ENCODE data around the gene RAB2B.

Gene RAB2B

DNA sequence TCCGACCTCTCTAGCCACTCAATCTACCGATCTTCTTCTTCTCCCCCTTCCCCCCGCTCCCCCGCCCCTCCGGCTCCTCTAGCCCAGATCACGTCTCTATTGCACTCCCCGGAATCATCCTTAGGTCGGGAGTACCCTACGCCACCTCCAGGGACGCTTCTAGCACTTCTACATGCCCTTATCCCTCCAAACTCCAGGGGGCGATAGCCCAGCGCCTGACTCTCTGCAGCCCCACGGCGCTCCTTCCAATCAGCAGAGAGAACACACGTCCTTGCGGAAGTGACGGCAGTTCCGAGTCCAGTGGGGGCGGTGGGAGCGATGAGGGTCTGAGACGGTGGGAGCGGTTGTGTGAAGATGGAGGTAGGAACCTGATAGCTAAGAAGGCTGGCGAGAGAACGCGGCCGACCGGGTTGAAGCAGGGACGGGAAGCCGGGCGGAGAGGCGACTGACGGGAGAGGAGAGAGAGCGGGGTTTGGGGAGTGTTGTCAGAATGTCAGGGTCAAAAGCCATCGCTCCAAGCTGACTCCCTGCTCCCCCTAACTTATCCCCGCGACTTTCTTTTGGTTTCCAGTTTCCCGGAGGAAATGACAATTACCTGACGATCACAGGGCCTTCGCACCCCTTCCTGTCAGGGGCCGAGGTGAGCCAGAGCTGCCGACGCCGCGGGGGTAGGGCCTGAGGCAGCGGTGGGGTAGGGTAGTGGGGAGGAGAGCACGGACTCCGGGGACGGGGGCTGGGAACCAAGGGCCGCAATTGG lies at the start of gene RAB2B, which contains the start of gene TOX4:
Gene RAB2B (minus strand): TSS at position 35 of the 757 bp plus-strand sequence. CDS start 87 bp downstream, outside the sequence.
Gene TOX4 (plus strand): TSS at position 271 of the 757 bp plus-strand sequence. CDS start 84 bp downstream, at position 355.
- DNase-seq: peak; percentile 92 to 94

DNA sequence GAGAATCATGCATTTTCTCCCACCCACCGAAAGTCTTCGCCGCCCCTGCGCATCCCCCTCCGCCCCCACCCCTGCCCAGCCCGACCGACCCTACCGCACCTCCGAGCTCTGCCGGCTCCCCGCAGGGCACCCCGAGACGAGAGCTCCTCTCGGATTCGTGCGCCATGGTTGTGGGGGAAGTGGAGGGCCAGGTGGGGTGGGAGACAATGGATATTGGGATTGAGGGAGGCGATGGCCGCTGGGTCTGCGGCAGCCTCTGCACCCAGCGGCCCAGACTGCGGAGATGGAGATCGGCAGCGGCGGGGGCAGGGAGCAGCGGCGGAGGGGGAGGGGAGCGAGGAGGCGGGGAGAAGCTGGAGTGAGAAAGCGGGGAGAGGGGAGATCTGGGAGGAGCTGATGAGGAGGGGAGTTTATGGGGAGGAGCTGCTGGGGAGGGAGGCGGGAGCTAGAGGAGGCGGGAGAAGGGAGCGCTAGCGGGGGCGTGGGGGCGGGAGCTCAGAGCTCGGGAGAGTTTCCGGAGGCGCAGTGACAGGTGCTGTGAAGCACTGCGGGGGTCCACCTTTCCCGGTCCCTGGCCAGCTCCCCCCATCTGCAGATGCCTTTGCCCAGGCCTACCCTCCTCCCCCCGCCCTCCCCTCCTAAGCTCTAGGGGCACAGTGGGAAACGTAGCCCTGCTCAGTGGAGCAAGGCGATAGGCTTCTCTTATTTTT lies 49.4 kb upstream of the RAB2B start, which contains the start of gene SALL2:
Gene SALL2 (minus strand): TSS at position 385 of the 710 bp plus-strand sequence. CDS start 219 bp downstream, at position 166.
- peak; percentile 63 to 64 for DNase-seq

DNA sequence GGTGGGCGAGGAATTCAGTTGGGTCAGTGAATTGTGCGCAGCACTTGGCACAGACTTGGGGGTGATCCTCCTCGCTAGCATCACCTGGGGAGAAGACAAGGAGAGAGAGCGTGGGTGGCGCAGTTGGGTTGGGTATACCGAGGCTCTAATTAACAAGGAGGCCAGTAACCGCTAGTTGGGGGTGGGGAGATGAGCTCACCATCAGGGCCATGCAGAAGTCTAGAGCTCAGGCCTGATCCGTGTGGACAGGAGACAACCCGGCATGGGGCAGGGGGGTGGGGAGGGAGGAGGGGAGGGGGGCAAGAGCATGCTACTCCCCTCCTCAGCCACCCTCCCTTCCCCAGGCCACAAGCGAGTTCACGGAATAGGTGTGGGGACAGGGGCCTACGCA lies 48.8 kb upstream of the RAB2B start:
- no peak for DNase-seq

DNA sequence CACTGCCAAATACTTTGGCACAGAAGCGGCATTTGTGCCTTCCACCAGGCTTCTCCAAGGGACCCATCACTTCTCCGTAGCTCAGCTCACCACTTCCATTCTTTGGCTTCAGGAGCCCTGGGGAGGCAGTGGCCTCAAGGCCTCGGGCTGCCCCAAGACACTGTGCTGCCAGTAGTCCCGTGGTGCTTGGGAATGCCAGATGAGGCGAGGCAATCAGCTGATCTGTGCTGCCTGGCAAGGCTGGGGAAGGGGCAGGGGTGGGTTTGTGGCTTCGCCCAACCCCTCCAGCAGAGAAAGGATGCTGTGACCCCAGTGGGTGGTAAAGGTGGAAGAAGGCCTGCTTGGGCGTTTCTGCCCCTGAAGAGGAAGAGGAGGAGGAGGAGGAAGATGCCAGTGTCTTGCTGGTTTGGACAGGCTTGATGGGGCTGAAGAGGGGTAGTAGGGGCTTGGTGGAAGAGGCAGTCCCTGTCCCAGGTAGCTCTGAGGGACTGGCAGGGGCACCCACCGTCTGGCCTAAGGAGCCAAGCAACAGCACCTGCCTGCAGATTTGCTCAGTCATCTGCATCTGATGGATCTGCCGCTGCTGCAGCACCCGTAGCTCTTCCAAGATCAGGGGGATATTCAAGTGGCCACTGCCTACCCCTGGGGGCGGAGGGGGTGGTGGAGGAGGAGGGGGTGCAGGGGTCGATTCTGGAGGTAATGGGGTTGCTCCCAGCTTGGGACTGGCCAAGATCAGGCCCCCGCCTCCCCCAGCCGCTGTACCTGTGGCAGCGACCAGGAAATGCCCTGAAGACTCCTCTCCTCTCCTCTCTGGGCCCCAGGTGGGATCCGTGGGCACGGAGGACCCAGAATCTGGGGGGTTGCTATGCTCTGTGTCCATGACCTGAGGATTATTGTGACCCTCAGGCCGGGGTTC lies 48.1 kb upstream of the RAB2B start:
- DNase-seq: no peak

DNA sequence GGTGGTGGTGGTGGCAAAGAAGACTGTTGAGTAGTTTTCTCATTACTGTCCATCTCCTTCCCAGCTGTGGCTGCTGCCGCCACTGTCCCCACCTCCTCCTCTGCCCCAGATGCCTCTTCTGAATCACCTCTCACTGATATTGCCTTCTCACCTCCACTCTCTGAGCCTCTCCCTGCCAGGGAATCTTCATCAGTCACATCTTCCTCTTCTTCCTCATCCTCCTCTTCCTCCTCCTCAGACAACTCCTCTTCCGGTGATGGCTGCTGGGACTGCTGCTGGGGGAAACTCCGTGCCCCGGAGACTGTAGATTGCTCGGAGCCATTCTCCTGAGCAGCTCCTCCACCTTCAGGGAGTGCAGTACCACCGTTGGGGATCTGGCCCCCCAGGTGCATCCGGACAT lies 46.4 kb upstream of the RAB2B start:
- DNase-seq: no peak

DNA sequence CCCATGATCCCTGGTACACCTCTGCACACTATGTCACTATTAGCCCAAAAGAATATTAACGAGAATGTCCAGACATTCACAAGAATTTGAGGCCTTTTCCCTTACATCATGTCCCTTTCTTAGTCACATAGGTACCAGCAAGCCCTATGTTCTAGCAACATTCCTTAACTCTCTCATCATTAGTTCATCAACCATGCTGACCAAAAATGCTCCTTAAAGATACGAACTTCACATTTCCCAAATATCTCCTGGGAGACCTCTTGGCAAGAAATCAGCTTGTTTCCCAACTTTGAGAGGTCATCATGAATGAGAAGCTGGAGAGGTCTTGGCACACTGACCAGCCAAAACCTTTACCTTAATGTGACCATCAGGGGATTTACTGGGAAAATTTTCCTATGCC lies 44.7 kb upstream of the RAB2B start:
- DNase-seq: no peak

DNA sequence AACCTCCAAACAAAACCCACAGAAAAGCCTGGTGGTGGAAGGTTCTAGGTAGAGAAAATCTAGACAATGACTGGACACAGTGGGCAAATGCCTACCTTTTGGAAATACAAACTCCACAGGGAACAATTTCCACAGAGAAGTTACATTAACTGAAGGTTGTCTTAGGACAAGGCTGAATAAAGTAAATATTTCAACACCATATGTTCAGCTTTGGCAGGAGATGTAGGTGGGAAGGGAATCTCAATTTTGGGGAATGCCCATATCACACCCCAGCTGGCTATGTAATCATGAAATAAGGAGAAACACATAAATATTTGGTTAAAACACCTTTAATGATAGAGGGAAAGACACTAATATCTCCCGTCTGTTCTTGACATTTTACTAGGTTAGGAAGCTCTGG lies 44.0 kb upstream of the RAB2B start:
- no peak for DNase-seq

DNA sequence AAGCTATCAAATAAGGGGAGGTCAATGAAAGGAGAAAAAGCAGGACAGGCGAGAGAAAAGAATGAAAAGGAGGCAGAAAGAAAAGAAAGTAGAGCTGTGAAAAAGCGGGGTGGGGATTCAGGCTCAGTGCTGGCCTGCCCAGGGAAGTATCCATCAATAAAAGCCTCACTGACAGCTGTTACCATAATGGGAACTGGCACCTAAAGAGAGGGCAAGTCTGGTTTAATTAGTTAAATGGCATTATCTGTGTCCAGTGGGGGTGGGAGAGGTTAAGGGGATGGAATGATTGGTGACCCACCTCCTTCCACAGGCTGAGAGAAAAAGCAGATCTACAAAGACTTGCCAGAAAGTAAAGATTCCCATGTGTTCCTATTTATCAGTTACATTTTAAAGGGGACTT lies 42.0 kb upstream of the RAB2B start:
- DNase-seq: no peak

DNA sequence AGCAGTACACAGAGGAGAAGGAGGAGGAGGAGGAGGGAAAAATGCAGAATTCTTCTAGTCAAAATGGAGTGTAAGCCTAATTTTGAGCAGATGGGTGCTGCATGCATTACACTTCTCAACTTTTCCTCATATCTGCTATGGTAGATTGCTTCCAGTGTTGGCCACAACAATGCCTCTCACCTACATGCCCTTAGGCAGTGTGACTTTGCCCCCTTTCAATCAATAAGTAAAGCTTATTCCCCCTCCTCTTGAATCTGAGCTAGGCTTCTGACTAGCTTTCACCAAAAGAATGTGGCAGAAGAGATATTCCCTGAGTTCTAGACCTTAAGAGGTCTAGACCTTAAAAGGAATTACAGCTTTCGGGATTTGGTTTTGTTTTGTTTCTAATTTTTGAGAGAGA lies 37.6 kb upstream of the RAB2B start:
- DNase-seq: no peak

DNA sequence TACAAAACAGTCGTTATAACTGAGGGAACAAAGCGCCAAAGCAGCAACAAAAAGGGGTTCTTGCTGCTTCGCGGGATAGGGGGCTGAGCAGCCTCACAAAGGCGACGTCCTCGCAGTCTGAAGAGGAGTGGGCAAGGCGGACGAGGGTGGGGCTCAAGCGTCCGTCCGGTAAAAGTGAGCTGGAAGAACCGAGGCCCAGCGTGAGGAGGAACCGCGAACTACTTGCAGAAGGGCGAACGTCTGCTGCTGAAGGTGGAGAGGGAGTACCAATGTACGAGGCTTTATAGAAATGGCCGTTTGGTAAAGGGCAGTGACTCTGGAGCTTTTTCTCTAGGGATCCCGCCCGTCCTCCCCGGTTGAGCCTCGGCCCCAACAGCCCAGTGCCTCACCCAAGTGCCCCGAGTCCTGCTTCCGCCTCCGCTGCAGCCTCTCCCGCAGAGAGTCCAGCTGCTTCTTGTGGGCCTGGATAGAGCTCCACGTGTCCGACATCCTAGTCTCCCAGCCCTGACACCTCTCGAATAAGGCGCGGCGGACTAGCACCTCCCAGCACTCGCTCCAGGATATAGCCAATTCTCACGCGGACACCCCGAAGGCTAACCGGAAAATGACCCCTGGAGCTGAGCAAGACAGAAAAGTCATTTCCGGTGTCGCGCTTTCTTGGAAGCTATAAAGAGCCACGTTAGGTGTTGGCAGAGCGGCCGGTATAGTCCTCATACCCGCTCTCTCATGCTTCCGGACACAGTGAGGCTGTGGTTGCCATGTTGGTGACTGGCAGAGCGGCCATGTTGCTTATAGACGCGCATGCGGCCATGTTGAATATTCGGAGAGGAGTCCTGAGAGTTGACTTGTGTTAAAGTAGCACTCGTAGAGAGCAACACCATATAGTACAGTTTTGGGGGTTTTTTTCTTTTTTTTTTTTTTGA lies 34.2 kb upstream of the RAB2B start, which contains the start of gene METTL3:
Gene METTL3 (minus strand): TSS at position 606 of the 923 bp plus-strand sequence. CDS start 117 bp downstream, at position 489.
- peak; percentile 93 for DNase-seq

DNA sequence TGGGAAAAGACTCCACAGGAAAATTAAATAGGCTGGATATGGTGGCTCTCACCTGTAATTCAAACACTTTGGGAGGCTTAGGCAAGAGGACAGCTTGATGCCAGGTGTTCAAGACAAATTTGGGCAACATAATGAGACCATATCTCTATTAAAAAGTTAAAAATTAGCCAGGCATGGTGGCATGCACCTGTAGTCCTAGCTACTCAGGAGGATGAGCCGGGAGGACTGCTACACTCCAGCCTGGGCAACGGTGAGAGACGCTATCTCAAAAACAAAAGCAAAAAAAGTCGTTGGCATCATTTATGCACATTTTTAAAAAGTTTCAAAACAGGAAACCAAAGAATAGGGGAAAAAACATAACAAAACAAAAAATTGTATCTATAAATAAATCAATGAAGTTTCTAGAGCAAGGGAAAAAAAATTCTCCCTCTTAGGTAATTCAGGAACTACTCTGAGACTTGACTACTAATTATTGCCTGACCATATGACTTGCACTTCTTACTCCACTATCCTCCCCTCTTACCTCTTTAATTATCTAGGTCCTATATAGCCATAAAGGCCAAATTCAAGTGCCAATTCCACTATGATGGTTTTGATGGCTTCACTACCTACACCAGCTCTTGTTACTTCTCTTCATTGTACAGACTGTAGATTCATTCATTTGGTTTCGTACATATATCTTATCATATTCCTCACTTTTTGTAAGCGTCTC lies 32.8 kb upstream of the RAB2B start:
- no peak for DNase-seq

DNA sequence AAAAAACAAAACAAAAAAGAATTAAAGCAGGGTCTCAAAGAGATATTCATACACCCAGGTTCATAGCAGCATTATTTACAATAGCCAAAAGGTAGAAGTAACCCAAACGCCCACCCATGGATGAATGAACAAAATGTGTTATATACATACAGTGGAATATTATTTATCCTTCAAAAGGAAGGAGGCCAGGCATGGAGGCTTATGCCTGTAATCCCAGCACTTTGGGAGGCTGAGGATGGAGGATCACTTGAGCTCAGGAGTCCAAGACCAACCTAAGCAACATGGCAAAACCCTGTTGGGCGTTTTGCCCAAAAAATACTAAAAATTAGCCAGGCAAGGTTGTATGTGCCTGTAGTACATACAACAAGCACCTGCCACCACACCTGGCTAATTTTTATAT lies 29.8 kb upstream of the RAB2B start:
- no peak for DNase-seq

DNA sequence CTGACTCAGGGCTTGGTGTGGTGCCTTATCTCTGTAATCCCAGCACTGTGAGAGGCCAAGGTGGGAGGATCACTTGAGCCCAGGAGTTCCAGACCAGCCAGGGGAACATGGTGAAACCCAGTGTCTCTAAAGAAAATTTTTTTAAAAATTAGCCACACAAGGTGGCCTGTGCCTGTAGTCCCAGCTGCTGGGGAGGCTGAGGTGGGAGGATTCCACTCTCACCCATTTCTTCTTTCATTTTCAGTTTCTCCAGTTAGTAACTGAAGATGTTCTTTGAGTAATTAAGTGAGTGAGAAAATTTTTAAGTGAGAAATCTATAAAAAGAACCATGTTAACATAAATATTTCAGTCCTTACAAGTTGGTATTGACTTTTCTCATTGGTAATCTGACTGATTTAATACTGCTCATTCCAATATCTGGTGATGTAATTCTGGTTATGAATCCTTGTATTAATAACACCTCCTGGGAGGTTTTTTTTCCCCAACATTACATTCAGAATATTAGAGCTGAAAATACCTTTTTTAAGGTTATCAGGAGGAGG lies 28.3 kb upstream of the RAB2B start:
- DNase-seq: peak in 1 of 2 experiments; percentile 7

DNA sequence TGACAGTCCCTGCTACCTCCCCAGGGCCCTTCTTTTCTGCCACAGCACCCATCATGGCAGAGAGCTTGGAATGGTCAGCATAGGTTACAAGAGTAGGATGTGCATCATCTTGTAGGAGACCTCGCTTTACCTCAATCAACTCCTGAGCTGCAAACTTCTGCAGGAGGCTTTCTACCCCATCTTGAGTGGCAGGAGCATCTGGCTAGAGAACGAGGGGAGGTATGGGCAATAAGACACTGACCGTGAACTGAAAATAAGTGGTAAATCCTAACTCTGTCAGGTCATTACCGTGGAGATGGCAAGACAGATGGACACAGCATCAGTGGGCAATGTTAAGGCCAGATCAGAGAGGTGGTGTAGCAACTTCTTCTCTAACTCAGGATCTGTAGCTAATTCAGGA lies 26.6 kb upstream of the RAB2B start:
- no peak for DNase-seq

DNA sequence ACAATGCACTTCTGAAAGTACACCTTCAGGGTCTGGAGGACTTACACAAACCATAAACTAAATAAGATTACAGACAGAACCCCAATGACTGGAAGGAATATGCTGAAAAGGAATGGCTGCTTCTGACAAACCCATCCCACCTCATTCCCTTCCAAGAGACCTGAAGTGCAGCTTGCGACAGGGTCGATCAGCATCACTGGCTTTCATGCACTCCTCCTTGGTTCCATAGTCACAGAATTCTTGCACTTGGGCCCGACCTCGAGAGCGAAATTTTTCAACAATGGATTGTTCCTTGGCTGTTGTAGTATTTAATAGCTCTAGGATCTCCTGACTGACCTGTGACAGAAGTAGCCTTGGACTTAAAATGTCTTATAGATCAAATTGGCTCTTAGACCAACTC lies 24.8 kb upstream of the RAB2B start:
- DNase-seq: no peak

DNA sequence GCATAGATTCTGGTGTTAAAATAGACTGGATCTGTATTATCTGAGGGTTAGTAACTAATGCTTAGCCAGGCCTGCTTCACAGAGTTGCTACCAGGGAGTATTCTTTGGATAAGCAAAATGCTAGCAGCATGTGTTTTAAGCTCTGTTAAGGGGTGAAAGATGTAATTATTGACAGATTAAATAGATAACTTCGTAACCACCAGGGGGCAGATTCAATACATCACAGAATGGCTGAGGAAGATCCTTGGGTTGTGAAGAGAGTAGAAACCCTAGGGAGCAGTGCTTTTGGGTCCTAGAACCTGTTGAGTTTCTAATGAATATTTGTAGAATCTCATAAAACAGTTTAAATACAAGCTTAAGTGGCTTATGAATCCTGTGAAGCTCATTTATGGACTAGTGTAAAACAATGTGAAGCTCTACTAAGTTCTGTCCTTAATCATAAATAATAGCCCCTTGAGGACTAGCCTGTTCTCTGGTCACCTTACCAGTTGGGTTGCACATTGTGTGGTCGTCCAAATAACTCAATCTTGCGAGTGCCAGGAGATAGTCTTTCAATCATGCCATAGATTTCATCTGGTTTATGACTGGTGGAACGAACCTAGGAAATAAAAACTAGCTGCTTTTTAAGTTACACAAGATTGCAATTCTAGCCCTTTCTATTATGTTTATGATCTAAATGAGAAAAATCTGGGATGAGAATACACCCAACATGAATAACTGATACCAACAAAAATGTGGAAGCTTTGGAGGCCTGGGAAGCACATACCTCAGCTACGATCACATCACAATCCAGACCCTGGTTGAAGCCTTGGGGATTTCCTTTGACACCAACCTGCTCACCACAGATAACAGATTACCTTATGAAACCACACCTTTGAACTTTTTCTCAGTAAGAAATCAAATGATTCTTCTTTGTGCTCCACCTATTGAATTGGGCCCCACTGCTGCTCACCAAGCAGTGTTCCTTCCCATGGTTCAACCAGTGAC lies 22.1 kb upstream of the RAB2B start:
- DNase-seq: no peak

DNA sequence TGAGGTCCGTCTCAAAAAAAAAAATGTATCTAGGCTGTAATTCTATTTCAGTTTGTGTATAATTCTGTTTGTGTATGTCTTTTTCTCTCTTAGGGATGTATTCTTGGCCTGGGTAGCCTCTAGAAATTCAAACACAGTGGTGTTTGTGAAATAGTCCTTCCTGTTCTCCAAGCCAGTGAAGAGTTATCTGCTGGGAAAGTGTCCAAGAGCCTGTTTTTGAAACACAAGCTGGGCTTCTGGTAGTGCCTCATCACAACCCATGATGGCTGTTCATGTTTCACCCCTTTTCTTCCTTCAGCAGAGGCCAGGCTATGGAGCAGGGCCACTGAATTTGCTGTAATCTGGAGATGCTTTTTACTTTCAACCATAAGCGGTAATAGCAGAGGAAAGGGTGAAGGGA lies 19.7 kb upstream of the RAB2B start:
- DNase-seq: no peak

DNA sequence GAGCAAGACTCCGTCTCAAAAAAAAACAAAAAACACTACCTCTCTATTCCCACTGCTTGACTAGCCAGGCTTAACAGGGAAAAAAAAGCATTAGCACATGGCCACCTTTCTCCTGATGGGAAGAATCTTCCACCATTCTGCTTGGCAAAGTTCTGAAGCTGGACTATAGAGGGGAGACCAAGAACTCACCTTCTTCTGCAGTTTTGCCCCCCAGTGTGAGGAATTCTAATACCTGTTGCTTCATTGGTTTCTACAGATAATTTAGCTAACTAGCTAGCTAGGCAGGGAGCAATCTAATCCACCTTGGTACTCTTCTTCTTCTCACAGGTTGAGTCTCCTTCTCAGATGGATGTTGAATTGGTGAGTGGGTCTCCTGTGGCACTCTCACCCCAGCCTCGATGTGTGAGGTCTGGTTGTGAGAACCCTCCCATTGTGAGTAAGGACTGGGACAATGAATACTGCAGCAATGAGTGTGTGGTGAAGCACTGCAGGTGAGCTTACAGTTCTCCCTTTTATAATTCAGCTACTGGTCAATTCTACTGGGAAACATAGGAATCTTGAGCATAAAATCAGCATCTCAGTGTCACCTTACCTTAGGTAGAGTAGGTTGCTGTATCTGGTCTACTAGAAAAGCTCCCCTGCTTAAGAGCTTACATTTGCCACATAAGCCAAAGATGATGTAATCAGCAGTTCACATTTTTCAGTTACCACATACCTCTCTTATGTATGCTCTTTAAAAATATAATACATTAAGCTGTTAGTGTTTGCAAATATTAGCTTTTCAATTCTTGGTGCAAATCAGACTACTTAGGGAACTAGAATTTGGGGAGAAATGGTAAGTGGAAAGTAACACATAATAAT lies 18.4 kb upstream of the RAB2B start:
- DNase-seq: no peak
